ENCODE measurements around the gene NR2E1.

The NR2E1 gene

DNA sequence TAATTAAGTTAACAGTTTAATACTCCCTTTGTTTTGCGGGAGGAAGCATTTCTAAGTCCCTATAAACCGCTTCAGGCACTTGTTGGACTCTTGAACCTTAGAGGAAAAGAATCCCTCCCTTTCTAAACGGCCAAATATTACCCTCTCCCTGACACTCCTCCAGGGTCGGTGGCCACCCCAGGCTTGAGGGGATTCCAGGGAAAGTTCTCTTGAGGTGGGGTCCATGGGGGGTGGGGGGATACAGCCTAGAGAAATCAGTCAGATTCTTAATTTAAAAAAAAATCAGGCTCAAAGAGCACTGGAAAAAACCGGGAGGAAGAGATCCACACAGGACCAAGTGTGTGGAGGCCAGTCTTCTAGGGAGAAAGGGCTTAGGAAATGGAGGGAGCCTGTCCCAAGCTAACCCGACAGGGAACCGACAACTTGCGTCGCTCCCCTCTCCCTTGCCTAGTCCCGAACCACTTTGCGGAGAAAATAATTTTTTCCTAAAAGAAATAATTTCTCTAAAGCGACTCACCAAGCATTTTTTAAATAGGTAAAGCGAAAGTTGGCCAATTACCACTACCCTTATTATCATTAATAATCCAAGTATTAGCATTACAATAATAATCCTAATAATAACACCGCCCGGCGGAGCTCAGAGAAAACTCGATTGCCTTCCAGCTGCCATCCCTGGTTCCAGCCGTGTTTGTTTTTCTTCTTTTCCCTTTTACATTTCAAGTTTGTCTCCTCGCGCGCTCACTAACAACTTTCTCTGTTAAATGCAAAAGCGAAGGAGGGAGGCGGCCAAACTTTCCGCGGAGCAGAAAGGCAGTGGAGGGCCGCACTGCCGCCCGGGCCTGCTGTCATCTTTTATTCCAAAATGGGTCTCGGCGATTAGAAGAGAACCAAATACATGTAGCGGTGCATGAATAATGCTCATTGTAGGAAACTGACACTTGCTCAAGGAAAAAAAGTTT lies 4.8 kb downstream of the NR2E1 start:
- Histone ChIP-seq H3K27me3 (ENCODE audit: insufficient read depth, low read length) (peaks cover 98% of the 10 kb centered on the region), H2AFZ (ENCODE audit: low read depth, low read length) (no peak overlapping the region), H3K4me3 (ENCODE audit: low read length) (no peak overlapping the region), H3K4me1 (ENCODE audit: insufficient read depth, low read length) (peaks cover 50% of the 10 kb centered on the region), H3K36me3 (ENCODE audit: insufficient read depth, low read length) (no peaks in the 10 kb centered on the region), H3K9me3 (ENCODE audit: low read length) (peaks cover 7% of the 10 kb centered on the region)

DNA sequence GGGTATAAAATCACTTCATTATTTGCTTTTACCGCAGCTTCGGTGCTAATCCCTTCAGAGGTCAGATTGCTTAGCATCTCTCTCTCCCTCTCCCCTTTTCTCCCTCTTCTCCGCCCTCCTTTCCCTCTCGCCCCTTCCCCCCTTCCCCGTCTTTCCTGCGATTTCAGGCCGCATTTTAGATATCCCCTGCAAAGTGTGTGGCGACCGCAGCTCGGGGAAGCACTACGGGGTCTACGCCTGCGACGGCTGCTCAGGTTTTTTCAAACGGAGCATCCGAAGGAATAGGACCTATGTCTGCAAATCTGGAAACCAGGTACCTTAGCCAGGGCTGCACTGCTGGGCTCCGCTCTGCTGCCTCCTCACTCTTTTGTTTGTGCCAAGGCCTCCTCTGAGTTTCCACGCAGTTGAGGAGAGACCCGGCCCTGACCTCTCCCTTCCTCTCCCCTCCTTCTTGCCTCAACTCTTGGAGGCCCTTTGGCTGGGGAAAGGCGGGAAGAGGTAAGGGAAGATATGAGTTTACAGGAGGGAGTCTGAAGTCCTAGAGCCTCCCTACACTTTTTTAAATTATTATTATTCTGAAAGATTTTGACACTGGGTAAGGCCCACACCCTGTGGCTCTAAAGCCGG lies 5.6 kb downstream of the NR2E1 start:
- Histone ChIP-seq H2AFZ (ENCODE audit: low read depth, low read length) (no peak overlapping the region), H3K36me3 (ENCODE audit: insufficient read depth, low read length) (no peaks in the 10 kb centered on the region), H3K27me3 (ENCODE audit: insufficient read depth, low read length) (peaks cover 98% of the 10 kb centered on the region), H3K9me3 (ENCODE audit: low read length) (peaks cover 7% of the 10 kb centered on the region), H3K4me3 (ENCODE audit: low read length) (no peak overlapping the region), H3K4me1 (ENCODE audit: insufficient read depth, low read length) (peaks cover 49% of the 10 kb centered on the region)

- Histone ChIP-seq H3K36me3 (ENCODE audit: insufficient read depth, low read length) (no peaks in the 10 kb centered on the region), H3K4me3 (ENCODE audit: low read length) (no peak overlapping the region), H3K9me3 (ENCODE audit: low read length) (peaks cover 7% of the 10 kb centered on the region), H2AFZ (ENCODE audit: low read depth, low read length) (no peak overlapping the region), H3K27me3 (ENCODE audit: insufficient read depth, low read length) (peaks cover 98% of the 10 kb centered on the region), H3K4me1 (ENCODE audit: insufficient read depth, low read length) (peaks cover 43% of the 10 kb centered on the region)
Measured at GRCh38 chr6:108171918-108172516, 6.2 kb downstream of the NR2E1 start.

GRCh38 chr6:108174371-108175175 lies 8.8 kb downstream of the NR2E1 start:
- Histone ChIP-seq H3K27me3 (ENCODE audit: insufficient read depth, low read length) (peaks cover 89% of the 10 kb centered on the region), H3K36me3 (ENCODE audit: insufficient read depth, low read length) (no peaks in the 10 kb centered on the region), H3K9me3 (ENCODE audit: low read length) (peaks cover 10% of the 10 kb centered on the region), H3K4me3 (ENCODE audit: low read length) (no peak overlapping the region), H2AFZ (ENCODE audit: low read depth, low read length) (no peak overlapping the region), H3K4me1 (ENCODE audit: insufficient read depth, low read length) (peaks cover 18% of the 10 kb centered on the region)

GRCh38 chr6:108175176-108175591 lies 9.4 kb downstream of the NR2E1 start:
- H3K27me3 ChIP-seq (ENCODE audit: insufficient read depth, low read length): peaks cover 86% of the 10 kb centered on the region
- no peak overlapping the region for H2AFZ ChIP-seq (ENCODE audit: low read depth, low read length)
- no peak overlapping the region for H3K4me3 ChIP-seq (ENCODE audit: low read length)
- peaks cover 22% of the 10 kb centered on the region for H3K4me1 ChIP-seq (ENCODE audit: insufficient read depth, low read length)
- no peaks in the 10 kb centered on the region for H3K36me3 ChIP-seq (ENCODE audit: insufficient read depth, low read length)
- H3K9me3 ChIP-seq (ENCODE audit: low read length): peaks cover 10% of the 10 kb centered on the region

GRCh38 chr6:108175592-108176279 lies 9.9 kb downstream of the NR2E1 start:
- Histone ChIP-seq H3K9me3 (ENCODE audit: low read length) (peaks cover 10% of the 10 kb centered on the region), H3K4me1 (ENCODE audit: insufficient read depth, low read length) (peaks cover 22% of the 10 kb centered on the region), H3K4me3 (ENCODE audit: low read length) (peak overlapping the region; percentile 12), H2AFZ (ENCODE audit: low read depth, low read length) (no peak overlapping the region), H3K27me3 (ENCODE audit: insufficient read depth, low read length) (peaks cover 81% of the 10 kb centered on the region), H3K36me3 (ENCODE audit: insufficient read depth, low read length) (no peaks in the 10 kb centered on the region)

GRCh38 chr6:108176281-108177089 lies 10.7 kb downstream of the NR2E1 start:
- Histone ChIP-seq H2AFZ (ENCODE audit: low read depth, low read length) (no peak overlapping the region), H3K4me3 (ENCODE audit: low read length) (peak overlapping the region; percentile 12), H3K4me1 (ENCODE audit: insufficient read depth, low read length) (peaks cover 16% of the 10 kb centered on the region), H3K9me3 (ENCODE audit: low read length) (peaks cover 10% of the 10 kb centered on the region), H3K27me3 (ENCODE audit: insufficient read depth, low read length) (peaks cover 73% of the 10 kb centered on the region), H3K36me3 (ENCODE audit: insufficient read depth, low read length) (no peaks in the 10 kb centered on the region)

DNA sequence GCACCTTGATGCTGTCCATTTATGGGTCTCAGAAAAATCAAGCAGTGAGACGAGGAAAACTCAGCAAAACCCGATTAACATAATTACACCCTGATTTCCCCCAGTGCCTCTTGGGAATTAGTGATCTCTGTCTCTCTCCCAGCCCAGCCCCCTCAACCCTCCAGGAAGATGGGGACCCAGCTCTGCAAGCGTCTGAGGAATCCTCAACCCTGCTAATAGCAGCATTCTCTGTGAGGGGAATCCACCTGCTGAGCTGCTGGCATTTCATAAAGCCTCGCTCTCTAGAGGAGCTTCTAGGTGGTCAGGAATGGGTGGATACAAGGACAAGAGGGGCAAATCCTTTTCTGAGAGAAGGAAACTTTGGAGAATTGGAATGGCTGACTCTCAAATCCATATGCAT lies 13.9 kb downstream of the NR2E1 start:
- Histone ChIP-seq H2AFZ (ENCODE audit: low read depth, low read length) (no peak overlapping the region), H3K4me1 (ENCODE audit: insufficient read depth, low read length) (peaks cover 16% of the 10 kb centered on the region), H3K27me3 (ENCODE audit: insufficient read depth, low read length) (peaks cover 42% of the 10 kb centered on the region), H3K9me3 (ENCODE audit: low read length) (peaks cover 4% of the 10 kb centered on the region), H3K36me3 (ENCODE audit: insufficient read depth, low read length) (no peaks in the 10 kb centered on the region), H3K4me3 (ENCODE audit: low read length) (no peak overlapping the region)

DNA sequence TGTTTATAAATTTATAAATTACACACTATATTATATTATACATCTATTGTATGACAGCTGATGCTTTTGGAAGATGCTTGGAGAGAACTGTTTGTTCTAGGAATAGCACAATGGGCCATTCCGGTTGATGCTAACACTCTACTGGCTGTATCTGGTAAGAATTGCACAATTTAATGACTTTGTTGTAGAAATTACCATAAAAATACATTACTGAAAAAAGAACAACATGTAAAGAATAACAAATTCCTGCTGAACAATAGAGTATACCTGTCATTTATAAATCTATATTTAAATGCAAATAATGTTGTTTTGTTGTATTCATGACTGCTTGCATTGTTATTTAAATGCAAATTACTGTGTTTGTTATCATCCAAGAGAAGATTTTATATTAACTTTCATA lies 14.4 kb downstream of the NR2E1 start:
- peaks cover 38% of the 10 kb centered on the region for H3K27me3 ChIP-seq (ENCODE audit: insufficient read depth, low read length)
- H3K36me3 ChIP-seq (ENCODE audit: insufficient read depth, low read length): no peaks in the 10 kb centered on the region
- no peak overlapping the region for H3K4me3 ChIP-seq (ENCODE audit: low read length)
- no peak overlapping the region for H2AFZ ChIP-seq (ENCODE audit: low read depth, low read length)
- H3K4me1 ChIP-seq (ENCODE audit: insufficient read depth, low read length): peaks cover 14% of the 10 kb centered on the region
- H3K9me3 ChIP-seq (ENCODE audit: low read length): peaks cover 2% of the 10 kb centered on the region

GRCh38 chr6:108180776-108181175 lies 15.0 kb downstream of the NR2E1 start:
- Histone ChIP-seq H3K36me3 (ENCODE audit: insufficient read depth, low read length) (no peaks in the 10 kb centered on the region), H3K4me1 (ENCODE audit: insufficient read depth, low read length) (peaks cover 9% of the 10 kb centered on the region), H3K27me3 (ENCODE audit: insufficient read depth, low read length) (peaks cover 34% of the 10 kb centered on the region)

DNA sequence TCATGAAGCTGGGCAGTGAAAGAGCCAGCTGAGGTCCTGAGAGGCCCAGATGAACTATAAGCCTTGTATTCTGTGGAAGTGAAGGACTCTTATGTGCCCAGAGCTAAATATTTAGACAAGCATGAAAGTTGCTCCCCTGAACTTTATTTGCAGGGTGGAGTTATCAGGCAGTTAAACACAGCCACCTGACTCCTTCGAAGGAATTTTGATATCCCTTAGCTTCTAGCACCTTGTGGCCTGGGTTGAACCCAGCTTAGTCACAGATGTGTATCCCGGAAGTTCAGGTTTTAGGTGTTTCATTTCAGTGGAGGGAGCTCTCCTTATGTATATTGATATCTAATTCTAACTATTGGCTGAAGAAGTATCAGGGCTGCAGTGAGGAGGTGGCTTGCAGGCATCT lies 20.4 kb downstream of the NR2E1 start:
- Histone ChIP-seq H3K4me1 (ENCODE audit: insufficient read depth, low read length) (no peaks in the 10 kb centered on the region), H3K36me3 (ENCODE audit: insufficient read depth, low read length) (no peaks in the 10 kb centered on the region), H3K9me3 (ENCODE audit: low read length) (no peaks in the 10 kb centered on the region), H2AFZ (ENCODE audit: low read depth, low read length) (no peak overlapping the region), H3K27me3 (ENCODE audit: insufficient read depth, low read length) (peaks cover 4% of the 10 kb centered on the region), H3K4me3 (ENCODE audit: low read length) (no peak overlapping the region)

More at GRCh38 chr6:108180776-108181175, 15.0 kb downstream of the NR2E1 start:
- no peak overlapping the region for H3K4me3 ChIP-seq (ENCODE audit: low read length)
- H3K9me3 ChIP-seq (ENCODE audit: low read length): peaks cover 2% of the 10 kb centered on the region
- H2AFZ ChIP-seq (ENCODE audit: low read depth, low read length): no peak overlapping the region

Measured in neuron (in vitro differentiated cells).